Lower lobe of right lung (tissue), 2 donors: Measurements from ENCODE around the gene ATRAID. TPM values are rescaled to one million over a fixed set of nuclear protein-coding genes. Genes with fewer than 3 reads are reported as not detected.
A peak's percentile ranks its signal among the peaks of the same experiment; 100 is the strongest.
"Not testable (repeated sequence)": the region's sequence is repeated elsewhere in the genome, so short reads cannot be mapped to it uniquely, and the experiment has no call there.

Experiments
- ATAC-seq, 2 donors: fragments of 200-7000 bp; cut with Tn5 transposase; one replicate each; pipeline ENCODE4 v1.9.1; 2020 to 2022; ENCODE audit warnings: mild to moderate bottlenecking in 2 of 2, moderate library complexity in 2 of 2
- DNase-seq: peaks from one replicate; pipeline ENCODE4 v3.0.0-alpha.2; 2020
- H3K27ac ChIP-seq: fragments of 200-600 bp; one replicate; pipeline ENCODE4 v1.8.0; 2022
- H3K27me3 ChIP-seq: fragments of 200-600 bp; one replicate; pipeline ENCODE4 v1.8.0; 2022; ENCODE audit warnings: low read depth
- H3K36me3 ChIP-seq: fragments of 200-600 bp; one replicate; pipeline ENCODE4 v1.8.0; 2022; ENCODE audit warnings: mild to moderate bottlenecking
- H3K4me1 ChIP-seq: fragments of 200-600 bp; one replicate; pipeline ENCODE4 v1.8.0; 2022
- H3K4me3 ChIP-seq: fragments of 200-600 bp; one replicate; pipeline ENCODE4 v1.8.0; 2022; ENCODE audit warnings: mild to moderate bottlenecking
- H3K9me3 ChIP-seq: fragments of 200-600 bp; one replicate; pipeline ENCODE4 v1.8.0; 2022
- CTCF ChIP-seq: fragments of 200-600 bp; IDR thresholded peaks from one replicate; pipeline ENCODE4 v1.8.0; 2022; ENCODE audit warnings: antibody characterized with exemption, mild to moderate bottlenecking
- intact Hi-C: fragments of 100-400 bp; cut with DNase I; formaldehyde crosslinking; loops from one replicate; pipeline ENCODE4 v1.11.0; 2022
- total RNA-seq: library from RNA; stranded (reverse); fragmentation: NEBNext Ultra II Directional; extraction: Animal tissue kit (Norgen Biotek cat#: 25700); gene quantifications from one replicate; pipeline ENCODE4 v1.2.1, GENCODE V29; 2021
- donor health status: DM: no; HTN: yes; CAD: no; lungs with severe emphysema.

ATRAID gene
- total RNA-seq, 1 donor from 2014 or later, result 102 TPM

GRCh38 chr2:27171351-27171848 is 40.4 kb upstream of the ATRAID start:
- Histone ChIP-seq H3K4me1 (no peaks in the 10 kb centered on the region), H3K9me3 (no peaks in the 10 kb centered on the region), H3K4me3 (no peak overlapping the region), H3K27me3 (no peaks in the 10 kb centered on the region), H3K36me3 (no peaks in the 10 kb centered on the region), H3K27ac (no peak overlapping the region)
- intact Hi-C loops, result no loop called here
- ATAC-seq (no peak), DNase-seq (no peak)
- no peak for TF ChIP-seq CTCF

- Histone ChIP-seq H3K4me1 (no peaks in the 10 kb centered on the region), H3K36me3 (no peaks in the 10 kb centered on the region), H3K9me3 (no peaks in the 10 kb centered on the region), H3K27me3 (no peaks in the 10 kb centered on the region), H3K27ac (no peak overlapping the region), H3K4me3 (no peak overlapping the region)
- no peak for ATAC-seq
- intact Hi-C loops, result no loop called here
- DNase-seq, result no peak
- no peak for TF ChIP-seq CTCF
Observed at GRCh38 chr2:27174638-27175037, 37.2 kb upstream of the ATRAID start.

- ATAC-seq (peak; percentile 65 to 68), DNase-seq (no peak)
- H3K4me3 ChIP-seq, result no peak overlapping the region
- TF ChIP-seq CTCF, result no peak
- no peak overlapping the region for H3K27ac ChIP-seq
- intact Hi-C loops, result no loop called here
- H3K4me1 ChIP-seq, result no peaks in the 10 kb centered on the region
- H3K9me3 ChIP-seq, result no peaks in the 10 kb centered on the region
- no peaks in the 10 kb centered on the region for H3K36me3 ChIP-seq
- H3K27me3 ChIP-seq, result no peaks in the 10 kb centered on the region
Observed at GRCh38 chr2:27175330-27175729, 36.5 kb upstream of the ATRAID start.

GRCh38 chr2:27175781-27176180 is 36.1 kb upstream of the ATRAID start:
- H3K36me3 ChIP-seq, H3K4me3 ChIP-seq, H3K4me1 ChIP-seq, H3K27ac ChIP-seq, intact Hi-C loops, ATAC-seq, H3K9me3 ChIP-seq, H3K27me3 ChIP-seq, DNase-seq: not testable (repeated sequence)

- no peak for ATAC-seq
- intact Hi-C loops, result no loop called here
Observed at GRCh38 chr2:27177441-27178351, 34.1 kb upstream of the ATRAID start.

More at GRCh38 chr2:27177441-27178351, 34.1 kb upstream of the ATRAID start:
- no peak for DNase-seq
- Histone ChIP-seq H3K36me3 (no peaks in the 10 kb centered on the region), H3K4me3 (no peak overlapping the region), H3K27ac (no peak overlapping the region), H3K4me1 (no peaks in the 10 kb centered on the region), H3K27me3 (no peaks in the 10 kb centered on the region), H3K9me3 (no peaks in the 10 kb centered on the region)
- TF ChIP-seq CTCF, result no peak
